ENCODE results near the gene CCDC185. TPM values are rescaled to one million over a fixed set of nuclear protein-coding genes. Genes with fewer than 3 reads are reported as not detected.

CCDC185 gene
- total and polyA plus RNA-seq, 5 donors from 2014 or later = not detected

- Histone ChIP-seq H3K9me3 (ENCODE audit: control insufficient read depth in 2 of 2, low read length in 2 of 2) (no peaks in the 10 kb centered on the region), H3K4me3 (ENCODE audit: low read depth, low read length) (no peak overlapping the region), H3K27ac (ENCODE audit: insufficient read depth, low read length, poor library complexity, severe bottlenecking) (no peak overlapping the region), H3K4me1 (ENCODE audit: control insufficient read depth, insufficient read depth, low read length, poor library complexity, severe bottlenecking) (no peaks in the 10 kb centered on the region), H3K27me3 (ENCODE audit: control insufficient read depth, insufficient read depth, low read length) (peaks cover 1% of the 10 kb centered on the region), H3K36me3 (ENCODE audit: control insufficient read depth, insufficient read depth, low read length) (no peaks in the 10 kb centered on the region)
- no peak for ATAC-seq (ENCODE audit: low read depth in 2 of 2)
- H3K4me3 Mint-ChIP-seq = no peak overlapping the region
- H3K9me3 Mint-ChIP-seq = peaks cover 0 to 2% (median 0%) of the 10 kb centered on the region in 7 donors
- no peak for DNase-seq
- H3K27me3 Mint-ChIP-seq = peaks cover 5% of the 10 kb centered on the region
- H3K36me3 Mint-ChIP-seq = no peaks in the 10 kb centered on the region
- no peaks in the 10 kb centered on the region for H3K4me1 Mint-ChIP-seq
- no peak overlapping the region for H3K27ac Mint-ChIP-seq
Observed at GRCh38 chr1:223421676-223422075, 28.5 kb downstream of the CCDC185 start.

DNA sequence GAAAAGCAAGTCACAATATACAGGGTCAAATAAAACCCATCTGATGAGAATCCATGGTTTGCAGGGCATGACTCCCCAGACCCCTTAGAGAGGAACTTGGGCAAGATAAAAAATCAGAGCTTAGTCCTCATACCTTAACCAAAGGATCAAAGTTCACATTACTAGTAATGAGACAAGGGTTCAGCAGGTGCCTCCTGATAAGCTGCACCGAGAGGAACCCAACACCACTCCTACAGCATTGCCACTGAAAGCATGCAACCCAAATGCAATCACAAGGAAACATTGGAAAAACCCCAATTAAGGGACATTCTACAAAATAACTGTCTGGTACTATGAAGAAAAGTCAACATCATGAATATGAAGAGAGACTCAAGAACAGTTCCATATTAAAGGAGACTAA lies 29.7 kb downstream of the CCDC185 start:
- no peaks in the 10 kb centered on the region for H3K9me3 ChIP-seq (ENCODE audit: control insufficient read depth in 2 of 2, low read length in 2 of 2)
- Mint-ChIP-seq H3K27me3 (peaks cover 11% of the 10 kb centered on the region), H3K4me3 (no peak overlapping the region), H3K9me3 (peaks cover 0 to 2% (median 0%) of the 10 kb centered on the region in 7 donors), H3K27ac (peak overlapping the region in 1 of 3 donors; percentile 6), H3K36me3 (no peaks in the 10 kb centered on the region), H3K4me1 (peaks cover 0 to 3% (median 0%) of the 10 kb centered on the region in 4 donors)
- H3K4me3 ChIP-seq (ENCODE audit: low read depth, low read length) = no peak overlapping the region
- ATAC-seq (ENCODE audit: low read depth in 2 of 2) (no peak), DNase-seq (no peak)
- no peaks in the 10 kb centered on the region for H3K36me3 ChIP-seq (ENCODE audit: control insufficient read depth, insufficient read depth, low read length)
- H3K27me3 ChIP-seq (ENCODE audit: control insufficient read depth, insufficient read depth, low read length) = peaks cover 2% of the 10 kb centered on the region
- H3K4me1 ChIP-seq (ENCODE audit: control insufficient read depth, insufficient read depth, low read length, poor library complexity, severe bottlenecking) = no peaks in the 10 kb centered on the region
- no peak overlapping the region for H3K27ac ChIP-seq (ENCODE audit: insufficient read depth, low read length, poor library complexity, severe bottlenecking)

DNA sequence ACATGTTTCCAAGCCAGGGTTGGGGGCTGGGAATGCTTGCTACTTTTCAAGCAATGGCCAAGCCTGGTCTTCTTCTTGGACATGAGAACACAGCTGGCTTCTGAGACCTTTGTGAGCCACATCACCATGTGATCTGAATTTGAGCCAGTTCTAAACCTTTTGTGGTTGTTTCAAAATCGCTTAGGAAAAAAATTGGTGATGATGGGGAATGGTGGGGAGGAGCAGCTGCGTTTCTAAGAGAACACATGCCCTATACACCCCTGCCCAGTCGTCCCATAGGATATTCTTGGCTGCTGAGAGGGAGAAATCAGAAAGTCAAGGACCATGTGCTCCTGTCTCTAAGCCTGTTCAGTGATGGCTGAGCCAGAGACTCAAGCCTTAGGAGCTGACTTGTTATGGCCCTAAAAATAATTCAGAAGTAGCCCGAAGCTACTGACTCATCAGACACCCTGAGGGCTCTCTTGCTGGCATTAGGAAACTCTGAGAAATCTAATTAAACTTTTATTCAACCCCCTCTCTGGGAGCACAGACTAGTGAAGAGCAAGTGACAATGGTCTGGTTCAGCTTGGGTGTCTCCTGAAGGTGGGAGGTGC lies 30.5 kb downstream of the CCDC185 start:
- no peaks in the 10 kb centered on the region for H3K4me1 ChIP-seq (ENCODE audit: control insufficient read depth, insufficient read depth, low read length, poor library complexity, severe bottlenecking)
- no peak overlapping the region for H3K27ac ChIP-seq (ENCODE audit: insufficient read depth, low read length, poor library complexity, severe bottlenecking)
- DNase-seq (no peak), ATAC-seq (ENCODE audit: low read depth in 2 of 2) (no peak)
- peaks cover 0 to 3% (median 0%) of the 10 kb centered on the region in 4 donors for H3K4me1 Mint-ChIP-seq
- no peak overlapping the region for H3K27ac Mint-ChIP-seq
- peaks cover 2% of the 10 kb centered on the region for H3K27me3 ChIP-seq (ENCODE audit: control insufficient read depth, insufficient read depth, low read length)
- peaks cover 0 to 5% (median 0%) of the 10 kb centered on the region in 7 donors for H3K9me3 Mint-ChIP-seq
- H3K4me3 Mint-ChIP-seq = no peak overlapping the region
- H3K27me3 Mint-ChIP-seq = peaks cover 11% of the 10 kb centered on the region
- peaks cover 0 to 2% of the 10 kb centered on the region in 2 experiments for H3K9me3 ChIP-seq (ENCODE audit: control insufficient read depth in 2 of 2, low read length in 2 of 2)
- H3K36me3 Mint-ChIP-seq = no peaks in the 10 kb centered on the region
- H3K36me3 ChIP-seq (ENCODE audit: control insufficient read depth, insufficient read depth, low read length) = no peaks in the 10 kb centered on the region
- H3K4me3 ChIP-seq (ENCODE audit: low read depth, low read length) = no peak overlapping the region

DNA sequence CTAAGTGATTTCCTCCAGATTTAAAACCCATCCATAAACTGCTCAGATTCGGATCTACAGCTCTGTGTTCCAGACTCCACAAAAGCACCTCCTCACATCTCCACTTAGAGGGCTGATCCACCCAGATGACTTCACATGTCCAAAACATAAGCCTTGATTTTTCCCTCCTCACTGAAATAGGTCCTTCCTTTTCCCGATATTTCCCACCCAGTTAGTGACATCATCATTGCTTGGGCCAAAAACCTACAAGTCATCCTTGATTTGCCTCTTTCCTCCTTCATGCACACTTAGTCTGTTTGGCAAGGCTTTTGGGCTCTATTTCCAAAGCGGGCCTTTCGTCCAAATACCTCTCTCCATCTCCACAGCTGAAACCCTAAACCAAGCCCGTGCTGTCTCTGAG lies 32.3 kb downstream of the CCDC185 start:
- Histone ChIP-seq H3K9me3 (ENCODE audit: control insufficient read depth in 2 of 2, low read length in 2 of 2) (peaks cover 0 to 2% of the 10 kb centered on the region in 2 experiments), H3K4me1 (ENCODE audit: control insufficient read depth, insufficient read depth, low read length, poor library complexity, severe bottlenecking) (no peaks in the 10 kb centered on the region), H3K36me3 (ENCODE audit: control insufficient read depth, insufficient read depth, low read length) (no peaks in the 10 kb centered on the region), H3K4me3 (ENCODE audit: low read depth, low read length) (no peak overlapping the region), H3K27ac (ENCODE audit: insufficient read depth, low read length, poor library complexity, severe bottlenecking) (no peak overlapping the region), H3K27me3 (ENCODE audit: control insufficient read depth, insufficient read depth, low read length) (peaks cover 2% of the 10 kb centered on the region)
- H3K9me3 Mint-ChIP-seq = peaks cover 0 to 6% (median 0%) of the 10 kb centered on the region in 7 donors
- no peak for DNase-seq
- peaks cover 17% of the 10 kb centered on the region for H3K27me3 Mint-ChIP-seq
- peaks cover 0 to 3% (median 0%) of the 10 kb centered on the region in 4 donors for H3K4me1 Mint-ChIP-seq
- no peak for ATAC-seq (ENCODE audit: low read depth in 2 of 2)
- no peak overlapping the region for H3K4me3 Mint-ChIP-seq
- H3K27ac Mint-ChIP-seq = peak overlapping the region in 1 of 3 donors; percentile 64
- no peaks in the 10 kb centered on the region for H3K36me3 Mint-ChIP-seq

DNA sequence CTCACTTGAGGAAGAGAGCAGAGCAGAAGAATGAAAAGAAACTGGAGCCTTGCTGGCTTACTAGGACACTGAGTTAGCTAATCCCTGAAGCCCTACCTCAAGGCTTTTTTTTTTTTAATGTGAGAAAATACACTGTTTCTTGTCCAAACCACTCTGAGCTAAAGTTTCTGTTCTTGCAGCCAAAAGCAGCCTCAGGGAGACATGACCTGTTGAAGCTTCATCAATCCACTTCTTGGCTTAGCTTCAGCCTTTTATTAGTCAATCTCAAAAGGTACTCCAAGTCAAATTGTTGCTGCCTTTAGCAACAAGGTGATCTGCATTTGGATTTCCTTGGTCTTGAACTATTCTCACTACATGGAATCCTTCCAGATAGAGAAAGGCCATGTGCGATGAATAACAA lies 33.7 kb downstream of the CCDC185 start:
- Histone ChIP-seq H3K4me3 (ENCODE audit: low read depth, low read length) (no peak overlapping the region), H3K4me1 (ENCODE audit: control insufficient read depth, insufficient read depth, low read length, poor library complexity, severe bottlenecking) (no peaks in the 10 kb centered on the region), H3K27ac (ENCODE audit: insufficient read depth, low read length, poor library complexity, severe bottlenecking) (no peak overlapping the region), H3K9me3 (ENCODE audit: control insufficient read depth in 2 of 2, low read length in 2 of 2) (peaks cover 0 to 2% of the 10 kb centered on the region in 2 experiments), H3K36me3 (ENCODE audit: control insufficient read depth, insufficient read depth, low read length) (no peaks in the 10 kb centered on the region), H3K27me3 (ENCODE audit: control insufficient read depth, insufficient read depth, low read length) (peaks cover 2% of the 10 kb centered on the region)
- Mint-ChIP-seq H3K4me3 (no peak overlapping the region), H3K27me3 (peaks cover 17% of the 10 kb centered on the region), H3K4me1 (peaks cover 0 to 3% (median 0%) of the 10 kb centered on the region in 4 donors), H3K9me3 (peaks cover 0 to 8% (median 0%) of the 10 kb centered on the region in 7 donors), H3K27ac (no peak overlapping the region), H3K36me3 (no peaks in the 10 kb centered on the region)
- no peak for ATAC-seq (ENCODE audit: low read depth in 2 of 2)
- no peak for DNase-seq

GRCh38 chr1:223429313-223429731 lies 36.1 kb downstream of the CCDC185 start:
- no peak overlapping the region for H3K27ac Mint-ChIP-seq
- H3K36me3 ChIP-seq (ENCODE audit: control insufficient read depth, insufficient read depth, low read length) = no peaks in the 10 kb centered on the region
- peaks cover 0 to 3% (median 0%) of the 10 kb centered on the region in 4 donors for H3K4me1 Mint-ChIP-seq
- no peak for ATAC-seq (ENCODE audit: low read depth in 2 of 2)
- H3K36me3 Mint-ChIP-seq = no peaks in the 10 kb centered on the region
- peaks cover 0 to 2% of the 10 kb centered on the region in 2 experiments for H3K9me3 ChIP-seq (ENCODE audit: control insufficient read depth in 2 of 2, low read length in 2 of 2)
- peaks cover 0 to 8% (median 0%) of the 10 kb centered on the region in 7 donors for H3K9me3 Mint-ChIP-seq
- H3K4me1 ChIP-seq (ENCODE audit: control insufficient read depth, insufficient read depth, low read length, poor library complexity, severe bottlenecking) = no peaks in the 10 kb centered on the region
- H3K27ac ChIP-seq (ENCODE audit: insufficient read depth, low read length, poor library complexity, severe bottlenecking) = no peak overlapping the region
- no peak for DNase-seq
- H3K27me3 Mint-ChIP-seq = peaks cover 17% of the 10 kb centered on the region
- H3K27me3 ChIP-seq (ENCODE audit: control insufficient read depth, insufficient read depth, low read length) = peaks cover 2% of the 10 kb centered on the region
- H3K4me3 ChIP-seq (ENCODE audit: low read depth, low read length) = no peak overlapping the region
- no peak overlapping the region for H3K4me3 Mint-ChIP-seq

DNA sequence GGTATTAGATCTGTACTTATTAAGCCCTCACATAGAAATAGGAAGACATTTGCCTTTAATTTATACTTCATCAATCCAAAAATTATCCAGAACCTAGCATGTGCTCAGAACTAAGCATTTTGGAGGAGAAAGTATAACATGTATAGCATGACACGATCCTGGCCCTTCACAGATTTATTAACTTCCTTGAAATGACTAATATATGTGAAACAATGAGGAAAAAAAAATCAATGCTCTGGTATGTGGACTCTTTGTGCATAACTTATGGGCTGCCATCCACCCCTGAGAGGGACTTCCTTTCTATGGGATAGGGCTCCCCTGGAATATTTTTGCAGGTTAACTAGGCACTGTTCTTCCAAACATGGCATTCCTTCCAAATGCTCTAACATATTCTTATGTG lies 36.6 kb downstream of the CCDC185 start:
- Mint-ChIP-seq H3K4me3 (no peak overlapping the region), H3K9me3 (peaks cover 0 to 8% (median 0%) of the 10 kb centered on the region in 7 donors), H3K4me1 (peaks cover 0 to 3% (median 0%) of the 10 kb centered on the region in 4 donors), H3K27ac (no peak overlapping the region), H3K27me3 (peaks cover 17% of the 10 kb centered on the region), H3K36me3 (no peaks in the 10 kb centered on the region)
- Histone ChIP-seq H3K27me3 (ENCODE audit: control insufficient read depth, insufficient read depth, low read length) (peaks cover 2% of the 10 kb centered on the region), H3K4me1 (ENCODE audit: control insufficient read depth, insufficient read depth, low read length, poor library complexity, severe bottlenecking) (no peaks in the 10 kb centered on the region), H3K36me3 (ENCODE audit: control insufficient read depth, insufficient read depth, low read length) (no peaks in the 10 kb centered on the region), H3K4me3 (ENCODE audit: low read depth, low read length) (no peak overlapping the region), H3K27ac (ENCODE audit: insufficient read depth, low read length, poor library complexity, severe bottlenecking) (no peak overlapping the region), H3K9me3 (ENCODE audit: control insufficient read depth in 2 of 2, low read length in 2 of 2) (peaks cover 0 to 2% of the 10 kb centered on the region in 2 experiments)
- ATAC-seq (ENCODE audit: low read depth in 2 of 2) (no peak), DNase-seq (no peak)

- H3K27ac Mint-ChIP-seq = no peak overlapping the region
- peaks cover 0 to 8% (median 0%) of the 10 kb centered on the region in 7 donors for H3K9me3 Mint-ChIP-seq
- no peaks in the 10 kb centered on the region for H3K36me3 ChIP-seq (ENCODE audit: control insufficient read depth, insufficient read depth, low read length)
- no peak for ATAC-seq (ENCODE audit: low read depth in 2 of 2)
- H3K27me3 ChIP-seq (ENCODE audit: control insufficient read depth, insufficient read depth, low read length) = peaks cover 2% of the 10 kb centered on the region
- peaks cover 0 to 2% of the 10 kb centered on the region in 2 experiments for H3K9me3 ChIP-seq (ENCODE audit: control insufficient read depth in 2 of 2, low read length in 2 of 2)
- no peaks in the 10 kb centered on the region for H3K4me1 ChIP-seq (ENCODE audit: control insufficient read depth, insufficient read depth, low read length, poor library complexity, severe bottlenecking)
- H3K4me3 Mint-ChIP-seq = no peak overlapping the region
- no peak overlapping the region for H3K4me3 ChIP-seq (ENCODE audit: low read depth, low read length)
- peaks cover 16% of the 10 kb centered on the region for H3K27me3 Mint-ChIP-seq
- no peaks in the 10 kb centered on the region for H3K36me3 Mint-ChIP-seq
- H3K4me1 Mint-ChIP-seq = peaks cover 0 to 3% (median 0%) of the 10 kb centered on the region in 4 donors
- no peak for DNase-seq
- H3K27ac ChIP-seq (ENCODE audit: insufficient read depth, low read length, poor library complexity, severe bottlenecking) = no peak overlapping the region
Observed at GRCh38 chr1:223430236-223430635, 37.0 kb downstream of the CCDC185 start.
